ENCODE data around the gene HS3ST4.
"Not testable (repeated sequence)": the region's sequence is repeated elsewhere in the genome, so short reads cannot be mapped to it uniquely, and the experiment has no call there.

HS3ST4 gene

DNA sequence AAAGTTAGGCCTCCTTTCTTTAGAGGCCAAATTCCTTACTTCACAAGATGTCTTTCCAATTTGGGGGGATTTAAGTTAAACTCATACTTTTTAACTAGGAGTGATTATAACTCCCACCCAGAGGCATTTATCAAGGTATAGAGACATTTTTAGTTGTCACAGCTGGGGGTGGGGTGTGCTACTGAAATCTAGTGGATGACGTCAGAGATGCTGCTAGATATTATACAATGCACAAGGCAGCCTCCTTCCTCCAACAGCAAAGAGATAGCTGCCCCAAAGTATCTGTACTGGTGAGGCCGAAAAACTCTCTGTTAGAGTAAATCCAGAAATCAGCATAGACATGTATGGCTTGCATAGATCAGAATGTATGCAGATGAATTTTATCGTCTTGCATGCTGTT, 324.0 kb downstream of the HS3ST4 start:
- DNase-seq, result no peak

- DNase-seq, result no peak
These were observed 325.2 kb downstream of the HS3ST4 start for GRCh38 chr16:26016989-26017388.

DNA sequence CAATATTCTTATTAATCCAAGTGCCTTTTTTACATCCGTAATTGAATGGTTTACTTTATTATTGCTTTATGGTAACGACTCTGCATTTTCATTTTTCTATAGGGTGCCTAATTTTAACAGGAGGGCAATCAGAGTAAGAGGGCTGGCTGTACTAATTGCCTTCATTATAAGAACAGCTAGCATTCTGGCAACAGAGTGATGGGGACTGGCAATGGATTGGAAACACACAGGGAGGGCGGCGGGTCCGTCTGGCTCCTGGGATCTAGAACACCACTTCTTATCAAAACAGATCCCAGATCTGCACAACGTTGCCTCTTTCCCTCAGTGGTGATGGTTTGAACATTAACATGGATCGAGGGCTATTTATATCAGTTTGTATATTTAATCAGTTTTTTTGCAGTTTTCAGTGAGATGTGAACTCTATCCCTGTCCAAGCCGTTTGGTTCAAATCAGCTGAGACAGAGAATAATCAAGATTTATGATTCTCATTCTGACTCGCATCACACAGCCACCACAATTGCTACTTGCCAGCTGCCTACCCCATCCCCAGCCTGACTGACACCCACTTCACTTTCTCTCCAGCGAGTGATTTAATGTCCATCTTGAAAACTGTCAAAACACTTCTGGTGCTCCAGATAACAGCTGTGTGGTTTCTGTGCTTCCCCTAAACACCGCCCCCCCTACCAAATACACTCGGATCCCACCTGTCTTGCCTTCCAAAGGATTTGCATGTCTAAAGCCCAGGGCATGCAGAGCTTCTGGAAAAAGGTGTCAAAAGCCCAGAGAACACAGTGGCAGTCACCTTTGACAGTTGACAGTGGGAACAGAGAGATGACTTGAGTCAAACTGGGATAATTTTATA, 327.9 kb downstream of the HS3ST4 start:
- DNase-seq, result no peak

GRCh38 chr16:26026709-26027450, 335.1 kb downstream of the HS3ST4 start:
- no peak for DNase-seq

DNA sequence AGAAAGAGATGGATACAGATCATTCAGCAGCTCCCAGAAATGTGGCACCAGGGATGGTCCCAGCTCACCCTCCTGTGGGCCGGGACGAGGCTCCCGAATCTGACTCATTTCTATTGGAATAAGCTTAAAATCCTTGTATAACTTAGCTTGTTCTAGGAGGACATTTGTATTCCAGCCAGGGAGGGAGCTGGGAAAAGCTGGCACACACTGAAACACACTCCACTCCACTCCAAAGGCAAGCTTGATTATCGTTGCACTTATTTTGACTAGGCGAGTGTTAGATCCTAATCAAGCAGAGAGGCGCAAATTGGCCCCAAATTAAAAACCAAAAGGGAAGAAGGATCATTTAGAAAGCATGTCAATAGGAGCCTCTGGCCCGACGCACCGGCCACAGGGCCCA, 339.5 kb downstream of the HS3ST4 start:
- no peak for DNase-seq

DNA sequence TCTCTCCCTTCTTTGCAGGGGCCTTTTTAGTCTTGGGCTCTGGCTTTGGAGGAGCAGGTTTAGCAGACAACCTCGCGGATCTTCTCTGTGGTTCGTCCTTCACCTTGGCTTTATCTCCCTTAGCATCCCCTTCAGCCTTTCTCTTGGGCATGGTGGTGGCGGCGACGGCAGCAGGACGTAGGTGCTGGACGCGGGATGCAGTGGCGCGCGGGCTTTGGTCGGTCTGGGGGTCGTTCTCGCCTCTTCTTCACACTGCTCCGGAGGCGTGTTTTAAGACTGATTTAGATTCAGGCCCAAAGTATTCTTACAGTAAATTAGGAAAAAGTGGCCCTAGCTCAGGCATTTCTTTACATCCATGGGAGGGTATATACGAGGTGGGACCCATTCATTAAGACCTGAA, 340.9 kb downstream of the HS3ST4 start:
- not testable (repeated sequence) for DNase-seq

- DNase-seq, result no peak
These were observed 350.4 kb downstream of the HS3ST4 start for GRCh38 chr16:26041952-26042668.

GRCh38 chr16:26050472-26050871, 358.7 kb downstream of the HS3ST4 start:
- DNase-seq, result no peak

DNA sequence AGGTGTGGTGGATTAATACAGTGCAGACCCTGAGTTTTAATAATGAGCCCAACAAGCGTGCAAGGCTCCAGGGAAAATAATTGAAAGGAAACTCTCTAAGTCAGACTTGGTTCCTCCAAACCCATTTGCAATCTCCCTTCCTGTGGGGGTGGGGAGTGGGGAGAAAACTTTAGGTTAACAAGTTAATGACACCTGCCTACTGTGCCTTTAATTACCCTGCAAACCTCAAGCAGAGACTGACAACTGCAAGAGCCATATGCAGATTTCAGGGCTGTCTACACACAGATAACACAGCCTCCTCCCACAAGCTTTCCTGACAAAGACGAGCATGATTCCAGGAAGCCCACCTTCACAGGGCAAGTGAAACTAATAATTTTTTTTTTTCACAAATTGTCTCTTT, 359.3 kb downstream of the HS3ST4 start:
- no peak for DNase-seq

DNA sequence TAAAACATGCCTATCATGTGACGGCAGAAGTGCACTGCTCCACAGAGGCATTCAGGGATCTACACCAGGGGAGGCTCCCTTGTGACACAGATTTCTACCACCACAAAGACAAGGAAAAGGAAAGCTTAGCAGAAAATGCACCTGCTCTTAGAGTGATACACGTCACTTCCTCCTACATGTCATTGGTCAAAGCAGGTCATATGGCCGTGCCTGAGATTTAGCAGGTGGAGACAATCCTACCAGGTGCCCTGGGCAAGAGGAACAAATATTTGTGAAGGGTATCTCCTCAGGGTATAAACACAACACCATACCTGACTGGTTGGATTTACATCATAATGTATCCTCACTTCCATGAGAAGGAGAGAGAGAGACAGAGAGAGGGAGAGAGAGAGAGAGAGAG, 362.1 kb downstream of the HS3ST4 start:
- no peak for DNase-seq

GRCh38 chr16:26058326-26058725, 366.6 kb downstream of the HS3ST4 start:
- no peak for DNase-seq

GRCh38 chr16:26070302-26071100, 378.7 kb downstream of the HS3ST4 start:
- no peak for DNase-seq

DNA sequence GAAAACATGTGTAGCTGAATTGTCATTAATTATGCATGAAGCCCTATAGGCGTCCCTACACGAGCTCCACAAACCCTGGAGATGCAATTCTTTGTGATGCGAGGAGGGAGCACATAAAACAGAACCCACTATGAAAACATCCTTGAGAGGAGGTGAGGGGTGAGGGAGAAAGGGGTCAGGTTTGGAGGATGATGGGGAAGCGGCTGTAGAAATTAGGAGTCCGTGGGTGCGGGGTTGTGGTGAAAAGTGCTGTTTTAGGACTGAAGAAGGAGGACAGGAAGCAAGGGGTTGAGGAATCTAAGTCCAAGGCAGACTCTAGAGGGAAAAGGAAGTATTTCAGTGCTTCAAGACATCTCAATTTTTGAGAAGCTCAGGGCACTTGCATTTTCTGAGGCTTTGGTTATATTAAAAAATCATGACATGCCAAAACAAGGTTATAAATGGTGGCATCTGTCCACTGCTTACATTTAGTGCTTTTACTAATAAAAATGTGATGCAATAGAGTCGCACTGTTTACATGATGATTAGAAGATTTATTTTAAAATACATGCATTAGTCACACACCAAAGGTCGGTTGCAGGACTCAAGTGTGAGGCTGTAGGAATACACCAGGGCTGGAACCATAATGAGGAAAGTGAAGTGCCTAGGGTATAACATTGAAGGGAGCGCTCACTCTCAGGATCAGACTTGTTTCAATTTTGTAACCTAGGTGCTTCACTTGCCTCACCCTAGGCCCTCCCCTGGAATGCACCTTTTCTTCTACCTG, 379.5 kb downstream of the HS3ST4 start:
- DNase-seq, result no peak

GRCh38 chr16:26078716-26079355, 387.1 kb downstream of the HS3ST4 start:
- no peak for DNase-seq

DNA sequence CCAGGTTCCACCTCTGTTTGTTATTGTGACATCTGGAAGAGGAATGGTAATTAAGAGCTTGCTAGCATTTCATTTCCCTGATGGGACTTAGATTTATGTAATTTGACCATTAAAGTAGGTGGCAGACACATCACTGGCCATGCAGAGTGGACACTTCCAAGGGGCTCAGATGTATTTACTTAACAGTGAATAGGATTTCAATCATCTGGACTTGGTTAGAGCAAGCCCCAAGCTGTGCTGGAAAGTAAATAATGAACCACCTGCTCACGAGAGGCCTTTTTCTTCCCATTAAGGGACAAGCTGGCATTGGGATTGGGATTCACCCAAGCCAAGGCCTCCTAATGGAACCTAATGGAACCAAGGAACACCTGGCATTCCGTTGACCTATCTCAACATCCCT, 395.3 kb downstream of the HS3ST4 start:
- no peak for DNase-seq

GRCh38 chr16:26091511-26091910, 399.8 kb downstream of the HS3ST4 start:
- DNase-seq, result no peak

- DNase-seq, result not testable (repeated sequence)
These were observed 406.4 kb downstream of the HS3ST4 start for GRCh38 chr16:26098206-26098605.

- DNase-seq, result no peak
These were observed 410.6 kb downstream of the HS3ST4 start for GRCh38 chr16:26102369-26102768.

GRCh38 chr16:26108836-26109505, 417.2 kb downstream of the HS3ST4 start:
- no peak for DNase-seq

- DNase-seq, result no peak
These were observed 420.1 kb downstream of the HS3ST4 start for GRCh38 chr16:26111900-26112299.

- DNase-seq, result no peak
These were observed 426.8 kb downstream of the HS3ST4 start for GRCh38 chr16:26118575-26118974.

All from activated CD4-positive, alpha-beta T cell treated with anti-CD3 and anti-CD28 coated beads for 4 hours (primary cell).